Measurements from ENCODE around the gene RBMS1. TPM values are rescaled to one million over a fixed set of nuclear protein-coding genes. Genes with fewer than 3 reads are reported as not detected.

The RBMS1 gene, protein sequence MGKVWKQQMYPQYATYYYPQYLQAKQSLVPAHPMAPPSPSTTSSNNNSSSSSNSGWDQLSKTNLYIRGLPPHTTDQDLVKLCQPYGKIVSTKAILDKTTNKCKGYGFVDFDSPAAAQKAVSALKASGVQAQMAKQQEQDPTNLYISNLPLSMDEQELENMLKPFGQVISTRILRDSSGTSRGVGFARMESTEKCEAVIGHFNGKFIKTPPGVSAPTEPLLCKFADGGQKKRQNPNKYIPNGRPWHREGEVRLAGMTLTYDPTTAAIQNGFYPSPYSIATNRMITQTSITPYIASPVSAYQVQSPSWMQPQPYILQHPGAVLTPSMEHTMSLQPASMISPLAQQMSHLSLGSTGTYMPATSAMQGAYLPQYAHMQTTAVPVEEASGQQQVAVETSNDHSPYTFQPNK
- 102 TPM for total RNA-seq
- long read RNA-seq, full-length matches to known transcripts, result 39 of 117 reads
- long read RNA-seq, partial matches to known transcripts, result 14 of 117 reads
- long read RNA-seq, other reads (novel, unspliced or antisense), result 64 of 117 reads

DNA sequence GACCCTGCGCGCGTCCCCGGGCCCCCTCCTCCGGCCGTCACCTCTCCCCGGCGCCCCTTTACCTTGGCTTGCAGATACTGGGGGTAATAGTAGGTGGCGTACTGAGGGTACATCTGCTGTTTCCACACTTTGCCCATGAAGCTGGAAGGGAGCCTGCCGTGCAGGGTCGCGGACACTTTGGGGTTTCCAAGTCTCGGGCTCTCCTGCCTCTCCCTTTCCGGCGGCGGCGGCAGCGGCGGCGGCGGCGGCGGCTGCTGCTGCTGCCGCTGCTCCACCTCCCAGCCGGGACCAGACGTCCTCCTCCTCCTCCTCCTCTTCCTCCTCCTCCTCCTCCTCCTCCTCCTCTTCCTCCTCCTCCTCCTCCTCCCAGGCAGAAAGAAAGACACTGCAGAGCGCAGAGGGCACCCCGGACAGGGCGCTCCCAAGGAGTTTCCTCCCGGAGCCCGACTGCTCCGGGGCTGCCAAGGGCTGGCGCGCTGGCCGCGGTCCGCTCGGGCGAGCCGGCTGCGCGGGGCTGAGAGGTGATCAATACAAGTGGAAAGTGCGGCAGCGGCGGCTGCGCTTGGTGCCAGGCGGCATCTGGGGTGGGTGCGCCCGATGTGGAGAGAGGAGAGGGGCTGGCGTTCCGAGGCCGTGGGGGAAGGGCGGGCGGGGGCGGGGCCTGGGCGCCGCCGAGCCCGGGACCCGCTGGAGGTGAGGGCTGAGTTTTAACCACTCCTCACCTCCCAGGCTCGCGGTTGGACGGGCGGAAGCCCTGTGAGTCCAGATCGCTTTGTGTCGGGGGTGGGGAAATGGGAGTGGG is at the start of gene RBMS1:
RBMS1 (minus strand) TSS at position 581 of the 802 bp plus-strand sequence; CDS start at position 137, 444 bp downstream.
- peak within 1 kb of the TSS; percentile 82 for H3K4me3 ChIP-seq

DNA sequence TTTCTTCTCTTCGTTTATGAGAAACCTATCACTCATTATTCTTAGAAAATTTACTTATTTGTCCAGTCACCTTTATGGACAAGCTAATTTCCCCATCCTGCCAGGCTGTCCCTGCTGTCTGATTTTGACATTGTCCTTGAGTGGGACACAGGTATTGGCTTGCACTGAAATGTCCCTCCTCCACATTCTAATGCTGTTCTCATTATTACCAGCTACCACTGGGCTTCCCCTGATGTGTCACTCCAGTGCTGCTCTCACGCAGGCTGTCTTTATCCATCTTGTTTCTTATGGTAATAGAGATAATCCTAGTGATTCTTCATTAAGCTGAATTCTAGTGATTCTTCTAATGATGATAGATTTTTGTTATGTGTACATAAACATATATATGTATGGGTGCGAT is 48.1 kb upstream of the RBMS1 start:
- DNase-seq (no peak), ATAC-seq (no peak)
- H3K27me3 ChIP-seq, result no peaks in the 10 kb centered on the region
- H3K9me3 ChIP-seq, result no peaks in the 10 kb centered on the region
- TF ChIP-seq, protein P1, sequence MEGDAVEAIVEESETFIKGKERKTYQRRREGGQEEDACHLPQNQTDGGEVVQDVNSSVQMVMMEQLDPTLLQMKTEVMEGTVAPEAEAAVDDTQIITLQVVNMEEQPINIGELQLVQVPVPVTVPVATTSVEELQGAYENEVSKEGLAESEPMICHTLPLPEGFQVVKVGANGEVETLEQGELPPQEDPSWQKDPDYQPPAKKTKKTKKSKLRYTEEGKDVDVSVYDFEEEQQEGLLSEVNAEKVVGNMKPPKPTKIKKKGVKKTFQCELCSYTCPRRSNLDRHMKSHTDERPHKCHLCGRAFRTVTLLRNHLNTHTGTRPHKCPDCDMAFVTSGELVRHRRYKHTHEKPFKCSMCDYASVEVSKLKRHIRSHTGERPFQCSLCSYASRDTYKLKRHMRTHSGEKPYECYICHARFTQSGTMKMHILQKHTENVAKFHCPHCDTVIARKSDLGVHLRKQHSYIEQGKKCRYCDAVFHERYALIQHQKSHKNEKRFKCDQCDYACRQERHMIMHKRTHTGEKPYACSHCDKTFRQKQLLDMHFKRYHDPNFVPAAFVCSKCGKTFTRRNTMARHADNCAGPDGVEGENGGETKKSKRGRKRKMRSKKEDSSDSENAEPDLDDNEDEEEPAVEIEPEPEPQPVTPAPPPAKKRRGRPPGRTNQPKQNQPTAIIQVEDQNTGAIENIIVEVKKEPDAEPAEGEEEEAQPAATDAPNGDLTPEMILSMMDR (IDR thresholded peaks at IDR 0.05), result no peak
- intact Hi-C loops (cut with DNase I), result no loop called here
- H3K4me1 ChIP-seq, result no peaks in the 10 kb centered on the region
- no peak overlapping the region for H3K4me3 ChIP-seq
- H3K27ac ChIP-seq, result no peak overlapping the region
- no peaks in the 10 kb centered on the region for H3K36me3 ChIP-seq

More for the DNA sequence above, at the start of gene RBMS1:
- TF ChIP-seq, protein P1 (IDR thresholded peaks at IDR 0.05), result no peak
- intact Hi-C loops (cut with DNase I), result no loop called here
- H3K27me3 ChIP-seq, result no peaks in the 10 kb centered on the region
- H3K27ac ChIP-seq, result peak within 1 kb of the TSS; percentile 96
- peaks cover 9% of the 10 kb centered on the region for H3K4me1 ChIP-seq
- ATAC-seq (peak; percentile 80), DNase-seq (peak; percentile 83)
- no peaks in the 10 kb centered on the region for H3K36me3 ChIP-seq
- no peaks in the 10 kb centered on the region for H3K9me3 ChIP-seq

DNA sequence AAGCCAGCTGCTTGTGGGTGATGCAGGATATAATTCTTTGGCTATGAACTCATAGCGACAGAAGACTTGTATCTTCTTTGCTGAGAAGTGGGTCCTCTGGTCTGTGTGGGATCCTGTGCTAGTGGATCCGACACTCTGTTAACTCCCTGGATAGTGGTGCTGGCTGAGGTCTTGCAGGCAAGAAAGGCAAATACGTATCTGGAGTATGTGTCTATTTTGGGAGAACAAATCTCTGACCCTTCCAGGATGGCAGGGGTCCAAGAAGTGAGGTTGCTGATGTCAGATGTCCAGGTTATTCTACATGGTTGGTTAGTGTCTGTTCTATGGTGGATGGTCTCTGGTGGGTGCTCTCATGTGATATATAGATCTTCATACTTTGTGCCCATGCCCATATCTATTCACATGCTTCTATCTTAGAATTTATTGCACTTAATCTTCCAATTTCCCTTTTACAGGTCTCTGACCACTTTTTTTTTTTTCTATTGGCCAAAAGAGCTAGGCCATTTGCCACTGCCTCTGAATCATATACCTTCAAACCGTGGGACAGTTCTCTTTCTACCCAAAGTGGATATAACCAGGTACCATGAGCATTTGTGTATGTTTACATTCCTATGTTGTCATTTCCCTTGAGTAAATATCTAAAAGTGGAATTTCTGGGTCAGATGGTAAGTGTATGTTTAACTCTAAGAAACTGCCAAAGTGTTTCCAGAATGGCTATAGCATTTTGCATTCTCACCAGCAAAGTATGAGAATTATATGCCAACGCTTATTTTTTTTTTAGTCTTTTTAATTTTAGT is 45.1 kb upstream of the RBMS1 start:
- H3K9me3 ChIP-seq, result no peaks in the 10 kb centered on the region
- no peak for DNase-seq
- H3K27ac ChIP-seq, result no peak overlapping the region
- intact Hi-C loops (cut with DNase I), result no loop called here
- H3K4me3 ChIP-seq, result no peak overlapping the region
- TF ChIP-seq, protein P1 (IDR thresholded peaks at IDR 0.05), result no peak
- H3K4me1 ChIP-seq, result peaks cover 2% of the 10 kb centered on the region
- H3K27me3 ChIP-seq, result no peaks in the 10 kb centered on the region
- H3K36me3 ChIP-seq, result no peaks in the 10 kb centered on the region
- no peak for ATAC-seq

DNA sequence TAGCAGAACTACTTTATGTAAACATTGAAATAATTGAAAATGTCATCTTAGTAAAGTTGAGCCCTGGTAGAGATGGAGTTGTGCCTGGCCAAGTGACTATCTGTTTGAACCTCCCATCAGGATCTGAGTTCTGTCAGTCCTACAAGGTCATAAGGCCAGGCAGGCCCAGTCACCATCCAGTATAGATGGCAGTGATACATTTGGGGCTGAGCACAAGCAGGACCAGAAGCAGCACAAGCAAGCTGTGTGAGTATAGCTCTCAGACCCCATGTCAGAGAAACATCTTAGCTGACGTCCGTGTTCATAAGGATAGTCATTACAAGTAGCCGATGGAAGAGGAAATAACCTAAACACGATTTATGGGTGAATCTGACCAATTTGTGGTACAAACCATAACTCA is 44.5 kb upstream of the RBMS1 start:
- Histone ChIP-seq H3K27ac (no peak overlapping the region), H3K9me3 (no peaks in the 10 kb centered on the region), H3K4me3 (no peak overlapping the region), H3K27me3 (no peaks in the 10 kb centered on the region), H3K36me3 (no peaks in the 10 kb centered on the region), H3K4me1 (peaks cover 7% of the 10 kb centered on the region)
- ATAC-seq (no peak), DNase-seq (no peak)
- TF ChIP-seq, protein P1 (IDR thresholded peaks at IDR 0.05), result no peak
- intact Hi-C loops (cut with DNase I), result no loop called here

DNA sequence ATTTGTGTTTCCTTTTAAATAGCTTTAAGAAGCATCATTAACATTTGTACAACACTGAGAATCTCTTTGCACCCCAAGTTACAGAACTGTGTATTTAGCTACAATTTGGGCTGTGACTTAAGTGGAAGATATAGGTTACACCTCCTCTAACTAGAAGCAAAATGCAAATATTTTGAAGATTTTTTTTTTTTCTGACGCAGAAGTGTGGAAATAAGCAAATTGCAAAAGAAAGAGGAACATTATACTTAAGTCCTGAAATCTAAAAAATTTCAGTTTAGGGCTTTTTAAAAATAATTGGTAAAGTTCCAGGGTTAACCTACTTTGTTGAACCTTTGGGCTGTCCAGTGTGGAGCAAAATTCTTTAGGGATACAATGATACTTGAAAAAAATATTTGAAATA is 41.4 kb upstream of the RBMS1 start:
- Histone ChIP-seq H3K27ac (no peak overlapping the region), H3K4me3 (no peak overlapping the region), H3K27me3 (no peaks in the 10 kb centered on the region), H3K9me3 (no peaks in the 10 kb centered on the region), H3K4me1 (peaks cover 7% of the 10 kb centered on the region), H3K36me3 (no peaks in the 10 kb centered on the region)
- intact Hi-C loops (cut with DNase I), result no loop called here
- TF ChIP-seq, protein P1 (IDR thresholded peaks at IDR 0.05), result no peak
- ATAC-seq (no peak), DNase-seq (no peak)

Data from upper lobe of right lung (tissue), 1 donor.